Measurements from ENCODE around the gene SNRNP35. TPM values are rescaled to one million over a fixed set of nuclear protein-coding genes. Genes with fewer than 3 reads are reported as not detected.

The SNRNP35 gene
- total RNA-seq, 1 experiment from 2014 or later, result 20.6 TPM

GRCh38 chr12:123410041-123410412, 47.9 kb upstream of the SNRNP35 start:
- intact Hi-C loops (cut with micrococcal nuclease; ENCODE audit: unreplicated experiment), result no loop called here
- BruUV-seq (replicated peaks), result no TSS peak
- no peak overlapping the region for H3K27ac ChIP-seq (ENCODE audit: low read depth, low read length, poor library complexity, severe bottlenecking)
- peaks cover 28% of the 10 kb centered on the region for H3K36me3 ChIP-seq (ENCODE audit: insufficient read depth, low read length, poor library complexity, severe bottlenecking)
- no peaks in the 10 kb centered on the region for H3K27me3 ChIP-seq (replicated peaks; ENCODE audit: insufficient read depth, low read depth, low read length, poor library complexity)
- CTCF ChIA-PET, result no interaction called here
- POLR2A ChIA-PET (ENCODE audit: low non-redundant PET), result no interaction called here
- H3K4me1 ChIP-seq (ENCODE audit: insufficient read depth, low read length, poor library complexity, severe bottlenecking), result no peaks in the 10 kb centered on the region
- H3K9me3 ChIP-seq (ENCODE audit: low read depth, low read length, poor library complexity, severe bottlenecking), result no peaks in the 10 kb centered on the region
- no peak for DNase-seq (ENCODE audit: low spot score)
- TF ChIP-seq EZH2 (IDR thresholded peaks at IDR 0.05; ENCODE audit: borderline replicate concordance, low read depth, low read length, poor library complexity, severe bottlenecking) (no peak), CTCF (conservative IDR thresholded peaks at IDR 0.05; ENCODE audit: low read depth, low read length) (no peak)
- no peak overlapping the region for H3K4me3 ChIP-seq (ENCODE audit: low read depth, low read length, poor library complexity, severe bottlenecking)

- POLR2A ChIA-PET (ENCODE audit: low non-redundant PET), result no interaction called here
- no TSS peak for BruUV-seq (replicated peaks)
- Histone ChIP-seq H3K9me3 (ENCODE audit: low read depth, low read length, poor library complexity, severe bottlenecking) (no peaks in the 10 kb centered on the region), H3K4me3 (ENCODE audit: low read depth, low read length, poor library complexity, severe bottlenecking) (no peak overlapping the region), H3K27me3 (replicated peaks; ENCODE audit: insufficient read depth, low read depth, low read length, poor library complexity) (no peaks in the 10 kb centered on the region), H3K4me1 (ENCODE audit: insufficient read depth, low read length, poor library complexity, severe bottlenecking) (no peaks in the 10 kb centered on the region), H3K27ac (ENCODE audit: low read depth, low read length, poor library complexity, severe bottlenecking) (no peak overlapping the region), H3K36me3 (ENCODE audit: insufficient read depth, low read length, poor library complexity, severe bottlenecking) (no peaks in the 10 kb centered on the region)
- CTCF ChIA-PET, result no interaction called here
- intact Hi-C loops (cut with micrococcal nuclease; ENCODE audit: unreplicated experiment), result no loop called here
- TF ChIP-seq EZH2 (IDR thresholded peaks at IDR 0.05; ENCODE audit: borderline replicate concordance, low read depth, low read length, poor library complexity, severe bottlenecking), result no peak
- TF ChIP-seq CTCF (conservative IDR thresholded peaks at IDR 0.05; ENCODE audit: low read depth, low read length), result no peak
- DNase-seq (ENCODE audit: low spot score), result no peak
Measured at GRCh38 chr12:123421314-123421713, 36.6 kb upstream of the SNRNP35 start.

GRCh38 chr12:123427036-123427769, 30.7 kb upstream of the SNRNP35 start:
- no peak overlapping the region for H3K4me3 ChIP-seq (ENCODE audit: low read depth, low read length, poor library complexity, severe bottlenecking)
- ChIA-PET POLR2A (ENCODE audit: low non-redundant PET) (interaction anchor here (0.7 kb wide), 1 partner anchor 22 kb away, joined by 16 read pairs; no protein-coding TSS in a partner anchor), CTCF (no interaction called here)
- TF ChIP-seq CTCF (conservative IDR thresholded peaks at IDR 0.05; ENCODE audit: low read depth, low read length), result no peak
- no peak for TF ChIP-seq EZH2 (IDR thresholded peaks at IDR 0.05; ENCODE audit: borderline replicate concordance, low read depth, low read length, poor library complexity, severe bottlenecking)
- no peaks in the 10 kb centered on the region for H3K27me3 ChIP-seq (replicated peaks; ENCODE audit: insufficient read depth, low read depth, low read length, poor library complexity)
- DNase-seq (ENCODE audit: low spot score), result no peak
- BruUV-seq (replicated peaks), result no TSS peak
- H3K27ac ChIP-seq (ENCODE audit: low read depth, low read length, poor library complexity, severe bottlenecking), result no peak overlapping the region
- intact Hi-C loops (cut with micrococcal nuclease; ENCODE audit: unreplicated experiment), result no loop called here
- H3K9me3 ChIP-seq (ENCODE audit: low read depth, low read length, poor library complexity, severe bottlenecking), result no peaks in the 10 kb centered on the region
- H3K4me1 ChIP-seq (ENCODE audit: insufficient read depth, low read length, poor library complexity, severe bottlenecking), result no peaks in the 10 kb centered on the region
- no peaks in the 10 kb centered on the region for H3K36me3 ChIP-seq (ENCODE audit: insufficient read depth, low read length, poor library complexity, severe bottlenecking)

Measured in A673 (cell line).